HepG2 (cell line): ENCODE measurements around the gene PARM1.

Experiments used
- POLR2A ChIP-seq, 2 experiments: IDR thresholded peaks; 2 replicates each; pipeline ENCODE4 v1.6.1; 2011; ENCODE audit warnings: low read depth in 2 of 2, low read length in 2 of 2, mild to moderate bottlenecking in 1 of 2, moderate library complexity in 1 of 2; ENCODE audit not compliant: insufficient read depth in 1 of 2
- POLR2AphosphoS2 ChIP-seq: IDR thresholded peaks from 2 replicates; pipeline ENCODE4 v1.6.1; 2011; ENCODE audit warnings: low read depth, low read length, improper control_type of control experiment
- SOX13 ChIP-seq, 3 experiments: fragments of 450-650 bp in 1 of 3; sonication (generic) in 1 of 3; formaldehyde crosslinking in 1 of 3; IDR thresholded peaks in 2 of 3; conservative IDR thresholded peaks in 1 of 3; 2 replicates each; pipeline versions ENCODE4 v1.5.0 to v1.6.1; 2016 to 2020; ENCODE audit warnings: antibody characterized with exemption in 1 of 3, mild to moderate bottlenecking in 1 of 3, missing compliant biosample characterization in 1 of 3, missing genetic modification reagents in 1 of 3, moderate library complexity in 1 of 3
- ZBTB43 ChIP-seq: sonication (generic); formaldehyde crosslinking; conservative IDR thresholded peaks from 2 replicates; pipeline ENCODE4 v1.4.0; 2020; ENCODE audit warnings: missing genetic modification reagents
- ZKSCAN1 ChIP-seq: fragments of 150-350 bp; IDR thresholded peaks from 2 replicates; pipeline ENCODE4 v1.6.1; 2014; ENCODE audit warnings: low read length
- ZNF431 ChIP-seq: sonication (generic); formaldehyde crosslinking; IDR thresholded peaks from 2 replicates; pipeline ENCODE4 v1.9.0; 2022; ENCODE audit warnings: missing genetic modification reagents, low read depth, mild to moderate bottlenecking, borderline replicate concordance

- TF ChIP-seq ZKSCAN1 (no peak), ZBTB43 (CRISPR knock-in tag) (no peak), POLR2A (IDR thresholded peaks at IDR 0.05; ENCODE audit: insufficient read depth in 1 of 2, low read depth in 2 of 2, low read length in 2 of 2) (no peak), ZNF431 (CRISPR knock-in tag) (no peak), POLR2AphosphoS2 (no peak), SOX13 (IDR thresholded peaks at IDR 0.05) (no peak), SOX13 (CRISPR knock-in tag; conservative IDR thresholded peaks at IDR 0.05 in 1 of 2, IDR thresholded peaks at IDR 0.05 in 1 of 2) (no peak)
Measured at GRCh38 chr4:74961230-74961629, 28.3 kb downstream of the PARM1 start.
